IMR-90 (cell line): ENCODE results near the gene KIF16B. TPM values are rescaled to one million over a fixed set of nuclear protein-coding genes. Genes with fewer than 3 reads are reported as not detected.

Source experiments
- ATAC-seq: fragments of 200-7000 bp; cut with Tn5 transposase; 2 replicates; pipeline ENCODE4 v1.9.1; 2020; ENCODE audit warnings: low read depth, mild to moderate bottlenecking, moderate library complexity
- BruUV-seq: library from RNA; stranded (reverse); fragments of 400-500 nt; replicated peaks from 2 replicates; lab custom pipeline; 2021; lab: Mats Ljungman, UMichigan
- CTCF ChIA-PET: fragments of 300-600 bp; formaldehyde crosslinking; extraction: SDS; loops from one replicate; lab custom pipeline; 2021; ENCODE audit warnings: antibody characterized with exemption; lab: Yijun Ruan, JAX
- POLR2A ChIA-PET: fragments of 300-600 bp; sonication (Branson Sonifier 250); formaldehyde crosslinking; loops from one replicate; lab custom pipeline; 2022; ENCODE audit warnings: antibody characterized with exemption; ENCODE audit not compliant: unreplicated experiment; lab: Charles Lee
- DNase-seq: peaks from one replicate; pipeline ENCODE4 v3.0.0; 2013
- H2AFZ ChIP-seq: replicated peaks from 2 replicates; pipeline ENCODE3; 2013; ENCODE audit warnings: low read length, mild to moderate bottlenecking; ENCODE audit not compliant: poor library complexity
- H2AK5ac ChIP-seq: 2 replicates; pipeline ENCODE4 v1.6.1; 2013; ENCODE audit warnings: low read depth, low read length, inconsistent platforms
- H2AK9ac ChIP-seq: replicated peaks from 2 replicates; pipeline ENCODE3; 2013; ENCODE audit warnings: mild to moderate bottlenecking, low read depth, low read length, moderate library complexity; ENCODE audit not compliant: poor library complexity
- H2BK120ac ChIP-seq: 2 replicates; pipeline ENCODE4 v1.6.1; 2013; ENCODE audit warnings: low read depth, low read length, inconsistent platforms
- H2BK15ac ChIP-seq: 3 replicates; pipeline ENCODE4 v1.6.1; 2013; ENCODE audit warnings: low read depth, low read length, inconsistent platforms
- H2BK20ac ChIP-seq: 2 replicates; pipeline ENCODE4 v1.6.1; 2013; ENCODE audit warnings: low read depth, mild to moderate bottlenecking, inconsistent platforms, low read length, moderate library complexity
- H2BK5ac ChIP-seq: 2 replicates; pipeline ENCODE4 v1.6.1; 2013; ENCODE audit warnings: mild to moderate bottlenecking, low read depth, low read length, inconsistent platforms; ENCODE audit not compliant: poor library complexity, severe bottlenecking
- H3K14ac ChIP-seq: replicated peaks from 2 replicates; pipeline ENCODE4 v1.6.1; 2013; ENCODE audit warnings: low read depth, low read length, inconsistent platforms
- H3K18ac ChIP-seq: 2 replicates; pipeline ENCODE4 v1.6.1; 2013; ENCODE audit warnings: low read depth, low read length, control low read depth
- H3K23ac ChIP-seq: 2 replicates; pipeline ENCODE4 v1.6.1; 2013; ENCODE audit warnings: low read depth, low read length, inconsistent platforms
- H3K27ac ChIP-seq: 2 replicates; pipeline ENCODE4 v1.5.1; 2013; ENCODE audit warnings: mild to moderate bottlenecking, control low read depth, low read length; ENCODE audit not compliant: insufficient read depth
- H3K27me3 ChIP-seq: 2 replicates; pipeline ENCODE4 v1.6.1; 2013; ENCODE audit warnings: low read length; ENCODE audit not compliant: control insufficient read depth, insufficient read depth
- H3K36me3 ChIP-seq: 2 replicates; pipeline ENCODE4 v1.6.1; 2013; ENCODE audit warnings: low read length, mixed read lengths; ENCODE audit not compliant: control insufficient read depth, insufficient read depth
- H3K4ac ChIP-seq: 2 replicates; pipeline ENCODE4 v1.6.1; 2013; ENCODE audit warnings: low read depth, low read length, inconsistent platforms
- H3K4me1 ChIP-seq: 2 replicates; pipeline ENCODE4 v1.6.1; 2013; ENCODE audit warnings: low read length, mixed read lengths; ENCODE audit not compliant: control insufficient read depth, insufficient read depth
- H3K4me2 ChIP-seq: 2 replicates; pipeline ENCODE4 v1.6.1; 2013; ENCODE audit warnings: low read depth, mild to moderate bottlenecking, control low read depth, low read length, moderate library complexity
- H3K4me3 ChIP-seq: 2 replicates; pipeline ENCODE4 v1.5.1; 2013; ENCODE audit warnings: low read depth, mild to moderate bottlenecking, control low read depth, low read length, moderate library complexity; ENCODE audit not compliant: insufficient read depth
- H3K56ac ChIP-seq: 2 replicates; pipeline ENCODE4 v1.6.1; 2013; ENCODE audit warnings: low read length, inconsistent platforms; ENCODE audit not compliant: insufficient read depth; ENCODE audit errors: extremely low read depth
- H3K79me1 ChIP-seq, 2 experiments: 2 replicates each; pipeline ENCODE4 v1.6.1; 2013; ENCODE audit warnings: low read length in 2 of 2, inconsistent platforms in 1 of 2, low read depth in 1 of 2
- H3K9ac ChIP-seq: 2 replicates; pipeline ENCODE4 v1.6.1; 2013; ENCODE audit warnings: low read depth, low read length, control low read depth
- H3K9me1 ChIP-seq: 2 replicates; pipeline ENCODE4 v1.6.1; 2013; ENCODE audit warnings: low read length, inconsistent platforms; ENCODE audit not compliant: insufficient read depth
- H3K9me3 ChIP-seq: 2 replicates; pipeline ENCODE4 v1.6.1; 2013; ENCODE audit warnings: low read length; ENCODE audit not compliant: control insufficient read depth, insufficient read depth
- H4K20me1 ChIP-seq: 2 replicates; pipeline ENCODE4 v1.6.1; 2013; ENCODE audit warnings: low read length, inconsistent platforms; ENCODE audit not compliant: insufficient read depth
- H4K5ac ChIP-seq: 2 replicates; pipeline ENCODE4 v1.6.1; 2013; ENCODE audit warnings: mild to moderate bottlenecking, low read depth, low read length, control low read depth
- H4K8ac ChIP-seq, 2 experiments: 2 replicates each; pipeline ENCODE4 v1.6.1; 2013; ENCODE audit warnings: low read depth in 2 of 2, low read length in 2 of 2, control low read depth in 1 of 2, inconsistent platforms in 1 of 2
- H4K91ac ChIP-seq: 2 replicates; pipeline ENCODE4 v1.6.1; 2013; ENCODE audit warnings: low read depth, low read length, inconsistent platforms; ENCODE audit not compliant: insufficient read depth
- BHLHE40 ChIP-seq: fragments of 150-350 bp; IDR thresholded peaks from 2 replicates; pipeline ENCODE4 v1.6.1; 2016; ENCODE audit warnings: mild to moderate bottlenecking, low read depth, low read length
- CEBPB ChIP-seq: IDR thresholded peaks from 2 replicates; pipeline ENCODE4 v1.6.1; 2012; ENCODE audit warnings: low read depth, low read length, improper control_type of control experiment
- NFE2L2 ChIP-seq: fragments of 150-350 bp; IDR thresholded peaks from 2 replicates; pipeline ENCODE4 v1.6.1; 2016; ENCODE audit warnings: low read depth, mild to moderate bottlenecking, low read length
- POLR2A ChIP-seq: IDR thresholded peaks from 2 replicates; pipeline ENCODE4 v1.6.1; 2012; ENCODE audit warnings: mild to moderate bottlenecking, low read depth, low read length
- RFX5 ChIP-seq: IDR thresholded peaks from 2 replicates; pipeline ENCODE4 v1.8.0; 2012; ENCODE audit warnings: low read depth, mild to moderate bottlenecking, low read length, moderate library complexity
- WGBS, 2 experiments: methylation state at CpG; one replicate each; pipeline versions ENCODE4 v1.1.5 to v1.1.7; 2013; ENCODE audit warnings: missing lambda C conversion rate in 2 of 2; ENCODE audit not compliant: insufficient read length in 1 of 2; ENCODE audit errors: extremely low coverage in 2 of 2; 5-methylcytosine and 5-hydroxymethylcytosine counted together
- dilution Hi-C: fragments of 300-500 bp; cut with HindIII; formaldehyde crosslinking; loops from one replicate; pipeline ENCODE4 v1.14.3; 2018; ENCODE audit warnings: low sequenced_read_pairs; ENCODE audit not compliant: unreplicated experiment
- in situ Hi-C: fragments of 300-500 bp; cut with MboI; formaldehyde crosslinking; loops from 3 replicates; pipeline ENCODE4 v1.14.3; 2019; ENCODE audit warnings: low sequenced_read_pairs, inconsistent platforms, mixed read lengths
- intact Hi-C: fragments of 100-400 bp; cut with micrococcal nuclease; formaldehyde crosslinking; loops from 2 replicates; pipeline ENCODE4 v1.10.0; 2022
- polyA plus RNA-seq, 3 experiments: library from polyadenylated mRNA; depleted of rRNA; stranded (reverse); fragments of >200 nt; gene quantifications; 2 replicates each; pipeline ENCODE4 v1.2.3, GENCODE V29; 2012; ENCODE audit warnings: low replicate concordance in 1 of 3
- total RNA-seq: library from RNA; depleted of rRNA; stranded (reverse); fragments of >200 nt; gene quantifications from 2 replicates; pipeline ENCODE4 v1.2.3, GENCODE V29; 2012
- TF ChIP-seq, protein P1 (sequence below): fragments of 150-350 bp; IDR thresholded peaks from 2 replicates; pipeline ENCODE4 v1.6.1; 2016; ENCODE audit warnings: low read depth, mild to moderate bottlenecking, low read length, moderate library complexity, borderline replicate concordance

The KIF16B gene
- total and polyA plus RNA-seq, 2 of the 4 experiments (the other 2 are of a cell fraction) = 4.7 to 10.0 TPM

DNA sequence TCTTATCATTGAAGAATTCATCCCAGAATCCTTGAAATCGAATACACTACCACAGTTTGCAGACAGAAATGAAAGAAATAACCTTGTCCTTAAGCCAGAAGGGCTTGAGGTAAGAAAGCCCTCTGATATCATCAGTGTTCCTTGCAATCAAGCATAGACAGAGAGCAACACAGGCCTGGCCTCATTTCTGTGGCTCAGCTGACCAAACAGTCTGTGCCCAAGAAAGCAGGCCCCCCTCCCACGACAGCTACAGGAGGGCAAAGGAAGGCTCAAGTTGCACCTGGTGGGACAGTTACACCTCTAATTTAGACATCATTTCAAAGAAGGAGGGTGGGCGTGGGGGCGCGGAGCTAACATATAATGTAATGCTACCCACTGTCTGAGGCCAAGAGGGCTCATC is 21.6 kb downstream of the KIF16B start:
- no TSS peak for BruUV-seq
- intact Hi-C loops = no loop called here
- Histone ChIP-seq H4K91ac (no peak overlapping the region), H2BK120ac (no peak overlapping the region), H3K4ac (no peak overlapping the region), H3K56ac (no peak overlapping the region), H3K14ac (no peak overlapping the region), H3K79me1 (peaks cover 5 to 9% of the 10 kb centered on the region in 2 experiments; a peak in 3 of 4 replicates), H2BK5ac (no peak overlapping the region), H3K9ac (no peak overlapping the region), H2AK9ac (no peak overlapping the region), H4K5ac (no peak overlapping the region), H3K23ac (no peak overlapping the region), H2BK20ac (no peak overlapping the region), H3K18ac (no peak overlapping the region), H4K20me1 (peaks cover 3% of the 10 kb centered on the region; the same call in 1 of the 2 replicates), H2AK5ac (no peak overlapping the region), H3K27ac (no peak overlapping the region), H3K27me3 (no peaks in the 10 kb centered on the region), H4K8ac (no peak overlapping the region), H3K4me3 (no peak overlapping the region), H3K36me3 (no peaks in the 10 kb centered on the region), H2BK15ac (no peak overlapping the region), H3K4me1 (peaks cover 10% of the 10 kb centered on the region), H3K4me2 (no peak overlapping the region), H3K9me1 (peaks cover 13% of the 10 kb centered on the region), H3K9me3 (no peaks in the 10 kb centered on the region), H2AFZ (no peak overlapping the region)
- ATAC-seq (no peak), DNase-seq (no peak)
- dilution Hi-C loops = no loop called here
- WGBS, 2 experiments = 80% methylated on average over 1 of the region's 5 CpGs; no CpG with 5 or more reads in 1 of the 2 experiments
- TF ChIP-seq CEBPB = no peak
- TF ChIP-seq POLR2A = no peak
- TF ChIP-seq BHLHE40 = no peak
- TF ChIP-seq, protein P1, sequence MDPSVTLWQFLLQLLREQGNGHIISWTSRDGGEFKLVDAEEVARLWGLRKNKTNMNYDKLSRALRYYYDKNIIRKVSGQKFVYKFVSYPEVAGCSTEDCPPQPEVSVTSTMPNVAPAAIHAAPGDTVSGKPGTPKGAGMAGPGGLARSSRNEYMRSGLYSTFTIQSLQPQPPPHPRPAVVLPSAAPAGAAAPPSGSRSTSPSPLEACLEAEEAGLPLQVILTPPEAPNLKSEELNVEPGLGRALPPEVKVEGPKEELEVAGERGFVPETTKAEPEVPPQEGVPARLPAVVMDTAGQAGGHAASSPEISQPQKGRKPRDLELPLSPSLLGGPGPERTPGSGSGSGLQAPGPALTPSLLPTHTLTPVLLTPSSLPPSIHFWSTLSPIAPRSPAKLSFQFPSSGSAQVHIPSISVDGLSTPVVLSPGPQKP = no peak
- TF ChIP-seq NFE2L2 = no peak
- no peak for TF ChIP-seq RFX5
- CTCF ChIA-PET = no interaction called here
- POLR2A ChIA-PET = no interaction called here
- in situ Hi-C loops = no loop called here
